ENCODE measurements around the gene P2RX7. TPM values are rescaled to one million over a fixed set of nuclear protein-coding genes. Genes with fewer than 3 reads are reported as not detected.

Gene P2RX7
- total and polyA plus RNA-seq, 12 donors, result 1.2 to 13.5 (median 6.2) TPM

- no peak for TF ChIP-seq POLR2A (IDR thresholded peaks at IDR 0.05)
- TF ChIP-seq, protein P1, sequence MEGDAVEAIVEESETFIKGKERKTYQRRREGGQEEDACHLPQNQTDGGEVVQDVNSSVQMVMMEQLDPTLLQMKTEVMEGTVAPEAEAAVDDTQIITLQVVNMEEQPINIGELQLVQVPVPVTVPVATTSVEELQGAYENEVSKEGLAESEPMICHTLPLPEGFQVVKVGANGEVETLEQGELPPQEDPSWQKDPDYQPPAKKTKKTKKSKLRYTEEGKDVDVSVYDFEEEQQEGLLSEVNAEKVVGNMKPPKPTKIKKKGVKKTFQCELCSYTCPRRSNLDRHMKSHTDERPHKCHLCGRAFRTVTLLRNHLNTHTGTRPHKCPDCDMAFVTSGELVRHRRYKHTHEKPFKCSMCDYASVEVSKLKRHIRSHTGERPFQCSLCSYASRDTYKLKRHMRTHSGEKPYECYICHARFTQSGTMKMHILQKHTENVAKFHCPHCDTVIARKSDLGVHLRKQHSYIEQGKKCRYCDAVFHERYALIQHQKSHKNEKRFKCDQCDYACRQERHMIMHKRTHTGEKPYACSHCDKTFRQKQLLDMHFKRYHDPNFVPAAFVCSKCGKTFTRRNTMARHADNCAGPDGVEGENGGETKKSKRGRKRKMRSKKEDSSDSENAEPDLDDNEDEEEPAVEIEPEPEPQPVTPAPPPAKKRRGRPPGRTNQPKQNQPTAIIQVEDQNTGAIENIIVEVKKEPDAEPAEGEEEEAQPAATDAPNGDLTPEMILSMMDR (IDR thresholded peaks at IDR 0.05), result no peak
- no peak for DNase-seq
- Histone ChIP-seq H3K27ac (no peak overlapping the region), H3K4me1 (replicated peaks in 1 of 2) (peaks cover 14% of the 10 kb centered on the region in 2 donors), H3K9me3 (replicated peaks in 1 of 3) (no peaks in the 10 kb centered on the region), H3K36me3 (replicated peaks in 1 of 2) (peaks cover 0 to 2% of the 10 kb centered on the region in 2 donors), H3K27me3 (no peaks in the 10 kb centered on the region), H3K4me3 (no peak overlapping the region)
- intact Hi-C loops (cut with DNase I), result no loop called here
- 79 to 92% (median 89%) methylated on average over 14 of the region's 14 CpGs for WGBS, 4 donors
Measured at GRCh38 chr12:121170611-121171260, 38.1 kb downstream of the P2RX7 start.

DNA sequence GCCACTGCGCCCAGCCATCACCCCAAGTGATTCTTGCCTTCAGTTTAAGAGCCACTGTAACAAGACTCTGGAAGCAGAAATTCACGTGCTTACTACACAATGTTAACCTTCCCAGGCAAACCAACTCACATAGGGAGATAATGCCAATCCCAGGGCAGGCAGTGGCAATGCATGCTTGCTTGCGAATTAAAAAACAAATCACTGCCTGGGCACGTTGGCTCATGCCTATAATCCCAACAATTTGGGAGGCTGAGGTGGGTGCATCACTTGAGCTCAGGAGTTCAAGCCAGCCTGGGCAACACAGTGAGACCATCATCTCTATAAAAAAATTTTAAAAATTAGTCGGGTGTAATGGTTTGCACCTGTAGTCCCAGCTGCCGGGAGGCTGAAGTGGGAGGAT lies 39.5 kb downstream of the P2RX7 start:
- WGBS, 4 donors, result 94 to 98% (median 97%) methylated on average over 5 to 6 of the region's 6 CpGs
- H3K27ac ChIP-seq, result no peak overlapping the region

DNA sequence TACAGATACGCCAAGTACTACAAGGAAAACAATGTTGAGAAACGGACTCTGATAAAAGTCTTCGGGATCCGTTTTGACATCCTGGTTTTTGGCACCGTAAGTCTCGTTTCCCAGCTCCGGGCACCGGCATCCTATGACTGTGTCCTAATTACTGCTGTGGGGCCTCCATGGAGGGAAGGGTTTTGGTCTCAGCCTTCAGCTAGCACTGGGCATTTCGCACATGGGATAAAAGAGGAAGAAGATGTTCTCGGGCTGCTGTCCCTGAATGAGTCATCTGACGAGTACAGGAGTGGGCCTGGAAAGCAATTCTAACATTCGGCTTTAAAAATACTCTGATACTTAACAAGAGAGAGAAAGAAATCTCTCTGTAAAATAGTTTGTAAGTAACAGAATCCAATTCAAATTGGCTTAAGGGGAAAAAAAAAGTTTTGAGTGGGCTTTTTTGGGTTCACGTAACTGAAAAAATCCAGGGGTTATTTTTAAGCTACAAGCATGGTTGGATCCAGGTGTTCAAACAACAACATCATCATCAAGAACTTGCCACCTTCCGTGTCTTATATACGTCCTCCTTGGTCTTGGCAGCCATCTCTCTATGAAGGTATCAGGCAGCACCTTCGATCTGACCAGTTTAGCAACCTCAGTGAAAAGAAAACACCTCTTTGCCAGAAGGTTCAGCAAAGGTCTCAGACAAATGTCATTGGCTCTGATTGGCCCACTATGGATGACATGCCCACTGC lies 42.9 kb downstream of the P2RX7 start:
- 38 to 51% (median 47%) methylated on average over 16 of the region's 16 CpGs for WGBS, 4 donors
- Histone ChIP-seq H3K4me1 (replicated peaks in 1 of 2) (peaks cover 14% of the 10 kb centered on the region in 2 donors), H3K36me3 (replicated peaks in 1 of 2) (no peaks in the 10 kb centered on the region), H3K4me3 (no peak overlapping the region), H3K27ac (peak overlapping the region in 3 of 5 donors; percentile 30 to 75 (median 42)), H3K9me3 (replicated peaks in 1 of 3) (no peaks in the 10 kb centered on the region), H3K27me3 (no peaks in the 10 kb centered on the region)
- no peak for TF ChIP-seq POLR2A (IDR thresholded peaks at IDR 0.05)
- TF ChIP-seq, protein P1 (IDR thresholded peaks at IDR 0.05), result no peak
- intact Hi-C loops (cut with DNase I), result no loop called here
- peak; percentile 34 to 69 (median 56) for DNase-seq

More for the DNA sequence above, 39.5 kb downstream of the P2RX7 start:
- DNase-seq, result no peak
- H3K4me1 ChIP-seq (replicated peaks in 1 of 2), result peaks cover 14% of the 10 kb centered on the region in 2 donors
- no peak for TF ChIP-seq POLR2A (IDR thresholded peaks at IDR 0.05)
- TF ChIP-seq, protein P1 (IDR thresholded peaks at IDR 0.05), result no peak
- H3K9me3 ChIP-seq (replicated peaks in 1 of 3), result no peaks in the 10 kb centered on the region
- no peaks in the 10 kb centered on the region for H3K36me3 ChIP-seq (replicated peaks in 1 of 2)
- no peaks in the 10 kb centered on the region for H3K27me3 ChIP-seq
- no peak overlapping the region for H3K4me3 ChIP-seq
- intact Hi-C loops (cut with DNase I), result no loop called here

DNA sequence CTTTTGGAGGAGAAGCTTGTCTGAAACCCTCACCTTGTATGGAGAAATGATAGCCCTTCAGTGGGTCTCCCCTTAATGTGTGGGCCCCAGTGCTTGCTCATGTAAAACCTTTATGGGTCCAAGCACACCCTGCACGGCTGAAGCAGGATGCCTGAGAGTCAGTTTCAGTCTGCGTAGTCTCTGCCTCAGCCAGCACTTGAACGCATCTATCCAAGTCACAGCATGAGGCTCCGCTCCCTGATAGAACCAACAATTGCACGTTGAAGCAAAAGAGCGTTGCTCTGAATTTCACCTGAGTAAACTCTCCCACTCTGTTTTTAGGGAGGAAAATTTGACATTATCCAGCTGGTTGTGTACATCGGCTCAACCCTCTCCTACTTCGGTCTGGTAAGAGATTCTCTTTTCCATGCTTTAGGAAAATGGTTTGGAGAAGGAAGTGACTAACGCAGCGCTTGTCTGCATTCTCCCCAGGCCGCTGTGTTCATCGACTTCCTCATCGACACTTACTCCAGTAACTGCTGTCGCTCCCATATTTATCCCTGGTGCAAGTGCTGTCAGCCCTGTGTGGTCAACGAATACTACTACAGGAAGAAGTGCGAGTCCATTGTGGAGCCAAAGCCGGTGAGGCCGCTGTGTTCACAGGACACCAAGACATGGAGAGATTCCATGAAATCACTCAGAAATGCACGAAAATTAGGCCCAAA lies 44.3 kb downstream of the P2RX7 start:
- Histone ChIP-seq H3K4me3 (no peak overlapping the region), H3K4me1 (replicated peaks in 1 of 2) (peaks cover 14% of the 10 kb centered on the region in 2 donors), H3K36me3 (replicated peaks in 1 of 2) (no peaks in the 10 kb centered on the region), H3K9me3 (replicated peaks in 1 of 3) (no peaks in the 10 kb centered on the region), H3K27ac (no peak overlapping the region), H3K27me3 (no peaks in the 10 kb centered on the region)
- intact Hi-C loops (cut with DNase I), result no loop called here
- 84 to 89% (median 86%) methylated on average over 18 to 19 of the region's 19 CpGs for WGBS, 4 donors
- peak in 1 of 7 donors; percentile 19 for DNase-seq
- TF ChIP-seq, protein P1 (IDR thresholded peaks at IDR 0.05), result no peak
- no peak for TF ChIP-seq POLR2A (IDR thresholded peaks at IDR 0.05)

Measured in adrenal gland (tissue), 12 donors.